A549 (cell line): ENCODE results near the gene LMAN2L. TPM values are rescaled to one million over a fixed set of nuclear protein-coding genes. Genes with fewer than 3 reads are reported as not detected.

Experiments
- ATAC-seq, 2 experiments: fragments of 200-7000 bp in 1 of 2; fragments of >200 bp in 1 of 2; cut with Nextera tagmentation in 1 of 2; cut with Tn5 transposase in 1 of 2; 3 replicates each; pipeline versions ENCODE4 v1.8.0 to v1.9.1; 2018 to 2020; ENCODE audit warnings: mild to moderate bottlenecking in 1 of 2, moderate library complexity in 1 of 2
- CTCF ChIA-PET: fragments of 300-600 bp; sonication (Branson Sonifier 250); formaldehyde crosslinking; extraction: SDS; loops from one replicate; lab custom pipeline; 2021; ENCODE audit warnings: antibody characterized with exemption, inconsistent platforms; lab: Yijun Ruan, JAX
- POLR2A ChIA-PET: fragments of 350-600 bp; formaldehyde crosslinking; extraction: SDS; loops from one replicate; lab custom pipeline; 2021; ENCODE audit warnings: antibody characterized with exemption, inconsistent platforms; lab: Yijun Ruan, JAX
- DNase-seq, 2 experiments: peaks; one replicate each; pipeline versions ENCODE4 v3.0.0 to v3.0.0-alpha.2; 2011 to 2016; ENCODE audit warnings: low read depth in 1 of 2, low spot score in 1 of 2
- FAIRE-seq: peaks from 2 replicates; lab custom pipeline; 2011; peaks lifted over from hg19 to GRCh38; lab: Jason Lieb, UNC
- H3K27ac ChIP-seq, 2 experiments: fragments of >200 bp; sonication (Bioruptor Twin); formaldehyde crosslinking; 3 replicates each; pipeline ENCODE4 v1.5.1; 2016 to 2017
- H3K4me1 ChIP-seq: fragments of >200 bp; sonication (Bioruptor Twin); formaldehyde crosslinking; 3 replicates; pipeline ENCODE4 v1.6.1; 2016
- H3K4me2 ChIP-seq: fragments of >200 bp; sonication (Bioruptor Twin); formaldehyde crosslinking; 3 replicates; pipeline ENCODE4 v1.6.1; 2016
- H3K4me3 ChIP-seq: fragments of >200 bp; sonication (Bioruptor Twin); formaldehyde crosslinking; 3 replicates; pipeline ENCODE4 v1.5.1; 2016
- H3K9me3 ChIP-seq: fragments of >200 bp; sonication (Bioruptor Twin); formaldehyde crosslinking; 3 replicates; pipeline ENCODE4 v1.6.1; 2016
- ATOH8 ChIP-seq: fragments of 250-450 bp; sonication (Bioruptor Pico); IDR thresholded peaks from 2 replicates; pipeline ENCODE4 v1.5.0; 2020; ENCODE audit warnings: low read depth, mild to moderate bottlenecking, moderate library complexity
- BCL3 ChIP-seq: fragments of >200 bp; sonication (Bioruptor Twin); formaldehyde crosslinking; IDR thresholded peaks from 3 replicates; pipeline ENCODE4 v1.6.1; 2016
- BHLHE40 ChIP-seq: IDR thresholded peaks from 2 replicates; pipeline ENCODE4 v1.6.1; 2012; ENCODE audit warnings: low read depth, low read length, inconsistent platforms
- CBX2 ChIP-seq: fragments of 200-600 bp; sonication (generic); IDR thresholded peaks from 2 replicates; pipeline ENCODE4 v1.6.1; 2016; ENCODE audit warnings: low read depth, mild to moderate bottlenecking, borderline replicate concordance
- CBX8 ChIP-seq: fragments of 200-600 bp; sonication (generic); IDR thresholded peaks from 2 replicates; pipeline ENCODE4 v1.6.1; 2016
- CTCF ChIP-seq: fragments of >200 bp; sonication (Bioruptor Twin); formaldehyde crosslinking; IDR thresholded peaks from 3 replicates; pipeline ENCODE4 v1.5.1; 2016
- EHF ChIP-seq: fragments of 250-450 bp; sonication (Bioruptor Pico); IDR thresholded peaks from 2 replicates; pipeline ENCODE4 v1.5.0; 2020; ENCODE audit warnings: mild to moderate bottlenecking
- EP300 ChIP-seq, 2 experiments: fragments of >200 bp; sonication (Bioruptor Twin); formaldehyde crosslinking; IDR thresholded peaks; 2 replicates in 1 of 2; 3 replicates in 1 of 2; pipeline ENCODE4 v1.6.1; 2016 to 2017
- ESRRA ChIP-seq: fragments of 150-350 bp; IDR thresholded peaks from 2 replicates; pipeline ENCODE4 v1.6.1; 2014; ENCODE audit warnings: mild to moderate bottlenecking, low read length, borderline replicate concordance
- FOSB ChIP-seq: fragments of 250-450 bp; sonication (Bioruptor Pico); IDR thresholded peaks from 2 replicates; pipeline ENCODE4 v1.5.0; 2020; ENCODE audit warnings: mild to moderate bottlenecking, moderate library complexity
- GATA3 ChIP-seq: IDR thresholded peaks from 2 replicates; pipeline ENCODE4 v1.6.1; 2012; ENCODE audit warnings: borderline replicate concordance
- HEYL ChIP-seq: fragments of 250-450 bp; sonication (Bioruptor Pico); IDR thresholded peaks from 2 replicates; pipeline ENCODE4 v1.8.0; 2021; ENCODE audit warnings: mild to moderate bottlenecking, moderate library complexity
- HOXB5 ChIP-seq: fragments of 250-450 bp; sonication (Bioruptor Pico); IDR thresholded peaks from 2 replicates; pipeline ENCODE4 v1.5.0; 2020; ENCODE audit warnings: mild to moderate bottlenecking, moderate library complexity
- JUNB ChIP-seq: fragments of >200 bp; sonication (Bioruptor Twin); formaldehyde crosslinking; IDR thresholded peaks from 2 replicates; pipeline ENCODE4 v1.6.1; 2016
- KDM1A ChIP-seq: fragments of 200-600 bp; sonication (generic); IDR thresholded peaks from 2 replicates; pipeline ENCODE4 v1.6.1; 2016; ENCODE audit warnings: low read depth, mild to moderate bottlenecking
- NFE2L2 ChIP-seq: fragments of 150-350 bp; conservative IDR thresholded peaks from 2 replicates; pipeline ENCODE4 v1.6.1; 2014; ENCODE audit warnings: low read length
- NPAS2 ChIP-seq: fragments of 250-450 bp; sonication (Bioruptor Pico); IDR thresholded peaks from 2 replicates; pipeline ENCODE4 v1.8.0; 2022; ENCODE audit warnings: mild to moderate bottlenecking, moderate library complexity, borderline replicate concordance
- PBX3 ChIP-seq: IDR thresholded peaks from 2 replicates; pipeline ENCODE4 v1.6.1; 2012
- PHF8 ChIP-seq: fragments of 200-600 bp; sonication (generic); IDR thresholded peaks from 2 replicates; pipeline ENCODE4 v1.6.1; 2016; ENCODE audit warnings: low read depth, mild to moderate bottlenecking, antibody characterized with exemption, moderate library complexity, borderline replicate concordance
- POLR2AphosphoS2 ChIP-seq: conservative IDR thresholded peaks from 2 replicates; pipeline ENCODE4 v1.6.1; 2012; ENCODE audit warnings: low read length, improper control_type of control experiment, inconsistent platforms
- RAD21 ChIP-seq, 2 experiments: fragments of >200 bp in 1 of 2; sonication (Bioruptor Twin) in 1 of 2; formaldehyde crosslinking in 1 of 2; IDR thresholded peaks in 1 of 2; conservative IDR thresholded peaks in 1 of 2; 2 replicates in 1 of 2; 3 replicates in 1 of 2; pipeline ENCODE4 v1.6.1; 2012 to 2018; ENCODE audit warnings: inconsistent platforms in 1 of 2
- RNF2 ChIP-seq: fragments of 200-600 bp; sonication (generic); IDR thresholded peaks from 2 replicates; pipeline ENCODE4 v1.6.1; 2016; ENCODE audit warnings: low read depth, mild to moderate bottlenecking, antibody characterized with exemption, moderate library complexity, borderline replicate concordance
- SMC3 ChIP-seq: fragments of >200 bp; sonication (Bioruptor Twin); formaldehyde crosslinking; IDR thresholded peaks from 3 replicates; pipeline ENCODE4 v1.6.1; 2018; ENCODE audit warnings: inconsistent platforms
- SREBF2 ChIP-seq: fragments of 450-650 bp; IDR thresholded peaks from 2 replicates; pipeline ENCODE4 v1.6.1; 2014; ENCODE audit warnings: mild to moderate bottlenecking, moderate library complexity
- TFCP2L1 ChIP-seq: fragments of 250-450 bp; sonication (Bioruptor Pico); IDR thresholded peaks from 2 replicates; pipeline ENCODE4 v1.5.0; 2021; ENCODE audit warnings: mild to moderate bottlenecking
- ZNF302 ChIP-seq: fragments of 250-450 bp; sonication (Bioruptor Pico); IDR thresholded peaks from 2 replicates; pipeline ENCODE4 v1.9.0; 2021; ENCODE audit warnings: inconsistent platforms, mild to moderate bottlenecking, moderate library complexity
- ZSCAN20 ChIP-seq: fragments of 250-450 bp; sonication (Bioruptor Pico); IDR thresholded peaks from 2 replicates; pipeline ENCODE4 v1.8.0; 2022; ENCODE audit warnings: mild to moderate bottlenecking, moderate library complexity
- WGBS: methylation state at CpG from one replicate; pipeline ENCODE4 v1.1.6; 2017; ENCODE audit errors: missing lambda C conversion rate; 5-methylcytosine and 5-hydroxymethylcytosine counted together
- polyA plus RNA-seq, 4 experiments: library from polyadenylated mRNA; depleted of rRNA in 3 of 4; stranded (reverse); fragments of >200 nt; fragmentation: RNase III in 1 of 4; extraction: RNeasy Plus Mini Kit Qiagen cat#74134 plus additional on column Dnase treatment in 1 of 4; gene quantifications; 2 replicates in 3 of 4; 3 replicates in 1 of 4; pipeline ENCODE4 v1.2.3, GENCODE V29; 2011 to 2017
- TF ChIP-seq, protein P1 (sequence below): IDR thresholded peaks from 2 replicates; pipeline ENCODE4 v1.6.1; 2012; ENCODE audit warnings: low read depth, borderline replicate concordance
- TF ChIP-seq, protein P2 (sequence below): fragments of >200 bp; sonication (Bioruptor Twin); formaldehyde crosslinking; IDR thresholded peaks from 2 replicates; pipeline ENCODE4 v1.6.1; 2016
- TF ChIP-seq, protein P3 (sequence below): fragments of 450-650 bp; IDR thresholded peaks from 2 replicates; pipeline ENCODE4 v1.6.1; 2014; ENCODE audit warnings: antibody characterized with exemption
- TF ChIP-seq, protein P4 (sequence below): fragments of 250-450 bp; sonication (Bioruptor Pico); IDR thresholded peaks from 2 replicates; pipeline ENCODE4 v1.5.0; 2021; ENCODE audit warnings: mild to moderate bottlenecking, moderate library complexity, borderline replicate concordance

The LMAN2L gene
- polyA plus RNA-seq, 2 of the 4 experiments (the other 2 are of a cell fraction): 24.3 to 28.0 TPM

- DNase-seq: no peak
- CTCF ChIA-PET: interaction anchor here (1.0 kb wide), 1 partner anchor 10 kb away, joined by 3 read pairs; no protein-coding TSS in a partner anchor
- WGBS: 80% methylated on average over 9 of the region's 9 CpGs
- H3K27ac ChIP-seq: no peak overlapping the region
- no peak overlapping the region for H3K4me2 ChIP-seq
- POLR2A ChIA-PET: no interaction called here
- H3K4me1 ChIP-seq: peaks cover 11% of the 10 kb centered on the region
- no peak overlapping the region for H3K4me3 ChIP-seq
- TF ChIP-seq CBX8 (no peak), ZSCAN20 (CRISPR knock-in tag) (no peak), BHLHE40 (no peak), JUNB (no peak), CTCF (no peak), ESRRA (no peak), HOXB5 (CRISPR knock-in tag) (no peak), SMC3 (no peak), KDM1A (no peak), GATA3 (no peak), PHF8 (no peak), EP300 (IDR thresholded peaks at IDR 0.05) (no peak), EHF (CRISPR knock-in tag) (no peak), BCL3 (no peak), RAD21 (conservative IDR thresholded peaks at IDR 0.05 in 1 of 2, IDR thresholded peaks at IDR 0.05 in 1 of 2) (no peak), TFCP2L1 (CRISPR knock-in tag) (no peak), SREBF2 (no peak)
- TF ChIP-seq, protein P1, sequence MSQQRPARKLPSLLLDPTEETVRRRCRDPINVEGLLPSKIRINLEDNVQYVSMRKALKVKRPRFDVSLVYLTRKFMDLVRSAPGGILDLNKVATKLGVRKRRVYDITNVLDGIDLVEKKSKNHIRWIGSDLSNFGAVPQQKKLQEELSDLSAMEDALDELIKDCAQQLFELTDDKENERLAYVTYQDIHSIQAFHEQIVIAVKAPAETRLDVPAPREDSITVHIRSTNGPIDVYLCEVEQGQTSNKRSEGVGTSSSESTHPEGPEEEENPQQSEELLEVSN: no peak
- TF ChIP-seq, protein P2, sequence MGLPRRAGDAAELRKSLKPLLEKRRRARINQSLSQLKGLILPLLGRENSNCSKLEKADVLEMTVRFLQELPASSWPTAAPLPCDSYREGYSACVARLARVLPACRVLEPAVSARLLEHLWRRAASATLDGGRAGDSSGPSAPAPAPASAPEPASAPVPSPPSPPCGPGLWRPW: no peak
- TF ChIP-seq, protein P3, sequence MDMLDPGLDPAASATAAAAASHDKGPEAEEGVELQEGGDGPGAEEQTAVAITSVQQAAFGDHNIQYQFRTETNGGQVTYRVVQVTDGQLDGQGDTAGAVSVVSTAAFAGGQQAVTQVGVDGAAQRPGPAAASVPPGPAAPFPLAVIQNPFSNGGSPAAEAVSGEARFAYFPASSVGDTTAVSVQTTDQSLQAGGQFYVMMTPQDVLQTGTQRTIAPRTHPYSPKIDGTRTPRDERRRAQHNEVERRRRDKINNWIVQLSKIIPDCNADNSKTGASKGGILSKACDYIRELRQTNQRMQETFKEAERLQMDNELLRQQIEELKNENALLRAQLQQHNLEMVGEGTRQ: no peak
- no peak for FAIRE-seq
- no peak for ATAC-seq
- H3K9me3 ChIP-seq: peaks cover 6% of the 10 kb centered on the region; the same call in 2 of the 3 replicates
Measured at GRCh38 chr2:96662360-96662759, 77.5 kb downstream of the LMAN2L start.

GRCh38 chr2:96661324-96661723 is 78.5 kb downstream of the LMAN2L start:
- no peak overlapping the region for H3K4me3 ChIP-seq
- FAIRE-seq (no peak), ATAC-seq (no peak), DNase-seq (no peak)
- peaks cover 6% of the 10 kb centered on the region; the same call in 2 of the 3 replicates for H3K9me3 ChIP-seq
- WGBS: 85% methylated on average over 5 of the region's 6 CpGs
- H3K4me1 ChIP-seq: peaks cover 11% of the 10 kb centered on the region
- no peak overlapping the region for H3K4me2 ChIP-seq
- 0 out of 6 replicates have a peak overlapping the region, but pooled peaks of 1 of the 2 experiments have one; percentile 9 for H3K27ac ChIP-seq
- ChIA-PET CTCF (interaction anchor here (0.7 kb wide), 1 partner anchor 80 kb away, joined by 3 read pairs; no protein-coding TSS in a partner anchor), POLR2A (no interaction called here)
- TF ChIP-seq RNF2 (no peak), CBX2 (no peak), ZNF302 (CRISPR knock-in tag) (no peak), ATOH8 (CRISPR knock-in tag) (no peak), BHLHE40 (no peak), SMC3 (no peak), HOXB5 (CRISPR knock-in tag) (no peak), FOSB (CRISPR knock-in tag) (no peak), POLR2AphosphoS2 (no peak), PBX3 (no peak), NPAS2 (CRISPR knock-in tag) (no peak), HEYL (CRISPR knock-in tag) (no peak), NFE2L2 (no peak), EHF (CRISPR knock-in tag) (no peak)
- TF ChIP-seq, protein P4, sequence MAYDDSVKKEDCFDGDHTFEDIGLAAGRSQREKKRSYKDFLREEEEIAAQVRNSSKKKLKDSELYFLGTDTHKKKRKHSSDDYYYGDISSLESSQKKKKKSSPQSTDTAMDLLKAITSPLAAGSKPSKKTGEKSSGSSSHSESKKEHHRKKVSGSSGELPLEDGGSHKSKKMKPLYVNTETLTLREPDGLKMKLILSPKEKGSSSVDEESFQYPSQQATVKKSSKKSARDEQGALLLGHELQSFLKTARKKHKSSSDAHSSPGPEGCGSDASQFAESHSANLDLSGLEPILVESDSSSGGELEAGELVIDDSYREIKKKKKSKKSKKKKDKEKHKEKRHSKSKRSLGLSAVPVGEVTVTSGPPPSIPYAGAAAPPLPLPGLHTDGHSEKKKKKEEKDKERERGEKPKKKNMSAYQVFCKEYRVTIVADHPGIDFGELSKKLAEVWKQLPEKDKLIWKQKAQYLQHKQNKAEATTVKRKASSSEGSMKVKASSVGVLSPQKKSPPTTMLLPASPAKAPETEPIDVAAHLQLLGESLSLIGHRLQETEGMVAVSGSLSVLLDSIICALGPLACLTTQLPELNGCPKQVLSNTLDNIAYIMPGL: no peak
